ENCODE results near the gene PUS1.
"Not testable (repeated sequence)": the region's sequence is repeated elsewhere in the genome, so short reads cannot be mapped to it uniquely, and the experiment has no call there.

The PUS1 gene

DNA sequence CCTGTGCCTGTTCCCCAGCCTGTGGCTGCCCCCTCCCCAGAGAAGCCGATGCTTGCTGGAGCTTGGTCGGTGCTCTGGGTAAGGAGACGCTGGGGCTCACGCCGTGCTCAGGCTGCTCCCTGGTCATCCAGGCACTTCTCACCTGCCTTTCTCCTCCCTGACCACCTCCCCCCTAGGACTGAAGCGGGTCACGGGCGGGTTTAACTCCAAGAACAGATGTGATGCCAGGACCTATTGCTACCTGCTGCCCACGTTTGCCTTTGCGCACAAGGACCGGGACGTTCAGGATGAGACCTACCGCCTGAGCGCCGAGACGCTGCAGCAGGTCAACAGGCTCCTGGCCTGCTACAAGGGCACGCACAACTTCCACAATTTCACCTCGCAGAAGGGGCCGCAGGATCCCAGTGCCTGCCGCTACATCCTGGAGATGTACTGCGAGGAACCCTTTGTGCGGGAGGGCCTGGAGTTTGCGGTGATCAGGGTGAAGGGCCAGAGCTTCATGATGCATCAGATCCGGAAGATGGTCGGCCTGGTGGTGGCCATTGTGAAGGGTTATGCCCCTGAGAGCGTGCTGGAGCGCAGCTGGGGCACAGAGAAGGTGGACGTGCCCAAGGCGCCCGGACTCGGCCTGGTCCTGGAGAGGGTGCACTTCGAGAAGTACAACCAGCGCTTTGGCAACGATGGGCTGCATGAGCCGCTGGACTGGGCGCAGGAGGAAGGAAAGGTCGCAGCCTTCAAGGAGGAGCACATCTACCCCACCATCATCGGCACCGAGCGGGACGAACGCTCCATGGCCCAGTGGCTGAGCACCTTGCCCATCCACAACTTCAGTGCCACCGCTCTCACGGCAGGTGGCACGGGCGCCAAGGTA, 12.3 kb downstream of the PUS1 start:
- no peak for DNase-seq

DNA sequence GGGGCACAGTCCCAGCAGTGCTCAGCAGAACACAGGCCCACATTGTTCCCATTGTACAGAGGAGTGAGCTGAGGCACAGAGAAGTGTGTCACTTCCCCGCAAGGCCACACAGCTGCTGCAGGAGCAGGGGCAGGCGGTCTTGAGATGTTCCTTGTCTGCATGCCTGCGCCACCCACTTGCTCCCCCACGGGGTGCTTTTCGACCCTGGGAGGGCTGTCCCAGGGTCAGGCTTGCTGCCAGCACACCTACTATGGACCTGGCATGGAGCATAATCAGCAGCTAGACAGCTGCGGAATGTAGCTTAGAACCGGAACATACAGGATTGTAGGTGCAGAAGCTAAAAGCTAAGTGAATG, 12.9 kb downstream of the PUS1 start:
- no peak for DNase-seq

DNA sequence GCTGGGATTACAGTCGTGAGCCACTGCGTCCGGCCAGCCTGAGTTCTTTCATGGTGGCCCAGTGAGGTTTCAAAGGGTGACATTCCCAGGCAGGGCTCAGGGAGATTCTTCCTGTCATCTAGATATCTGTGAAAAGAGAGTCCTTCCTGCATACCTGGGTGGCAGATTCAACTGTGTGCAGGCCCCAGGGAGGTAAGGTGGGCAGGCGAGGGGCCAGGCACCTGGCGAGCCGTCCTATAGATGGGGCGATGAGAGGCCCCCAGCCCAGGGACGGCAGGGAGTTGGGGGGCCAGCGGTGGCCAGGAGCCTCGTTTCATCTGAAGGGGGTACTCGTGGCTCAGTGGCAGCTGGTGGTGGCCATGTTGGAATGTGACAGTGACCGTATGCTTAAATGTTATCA, 13.6 kb downstream of the PUS1 start:
- DNase-seq, result no peak

DNA sequence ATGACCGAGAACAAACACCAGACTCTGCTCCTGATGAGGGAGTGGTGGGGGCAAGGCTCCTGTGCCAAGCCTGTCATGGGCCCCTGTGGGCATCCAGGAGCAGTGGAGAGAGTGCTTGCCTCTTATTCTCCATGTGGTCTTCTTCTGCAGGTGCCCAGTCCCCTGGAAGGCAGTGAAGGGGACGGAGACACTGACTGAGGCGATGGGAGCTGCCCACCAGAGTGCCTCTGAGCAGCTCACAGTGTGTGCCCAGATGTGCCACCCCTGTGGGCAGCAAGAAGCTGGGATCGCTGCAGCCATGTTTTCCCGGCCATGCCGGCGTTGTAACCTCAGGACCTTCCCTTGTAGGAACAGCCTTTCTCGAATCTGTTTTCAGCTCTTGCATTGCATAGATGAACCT, 14.3 kb downstream of the PUS1 start:
- DNase-seq, result no peak

DNA sequence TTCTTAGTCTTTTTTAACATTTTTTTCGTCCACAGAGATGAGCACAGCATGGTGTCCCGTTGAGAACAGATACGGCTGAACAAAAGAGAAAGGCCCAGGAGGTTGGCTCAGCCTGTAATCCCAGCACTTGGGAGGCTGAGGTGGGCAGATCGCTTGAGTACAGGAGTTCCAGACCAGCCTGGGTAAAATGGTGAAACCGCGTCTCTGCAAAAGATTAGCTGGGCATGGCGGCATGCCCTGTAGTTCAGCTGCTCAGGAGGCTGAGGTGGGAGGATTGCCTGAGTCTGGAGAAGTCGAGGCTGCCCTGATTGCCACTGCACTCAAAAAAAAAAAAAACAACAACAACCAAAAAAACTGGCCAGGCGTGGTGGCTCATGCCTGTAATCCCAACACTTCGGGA, 14.8 kb downstream of the PUS1 start:
- no peak for DNase-seq

DNA sequence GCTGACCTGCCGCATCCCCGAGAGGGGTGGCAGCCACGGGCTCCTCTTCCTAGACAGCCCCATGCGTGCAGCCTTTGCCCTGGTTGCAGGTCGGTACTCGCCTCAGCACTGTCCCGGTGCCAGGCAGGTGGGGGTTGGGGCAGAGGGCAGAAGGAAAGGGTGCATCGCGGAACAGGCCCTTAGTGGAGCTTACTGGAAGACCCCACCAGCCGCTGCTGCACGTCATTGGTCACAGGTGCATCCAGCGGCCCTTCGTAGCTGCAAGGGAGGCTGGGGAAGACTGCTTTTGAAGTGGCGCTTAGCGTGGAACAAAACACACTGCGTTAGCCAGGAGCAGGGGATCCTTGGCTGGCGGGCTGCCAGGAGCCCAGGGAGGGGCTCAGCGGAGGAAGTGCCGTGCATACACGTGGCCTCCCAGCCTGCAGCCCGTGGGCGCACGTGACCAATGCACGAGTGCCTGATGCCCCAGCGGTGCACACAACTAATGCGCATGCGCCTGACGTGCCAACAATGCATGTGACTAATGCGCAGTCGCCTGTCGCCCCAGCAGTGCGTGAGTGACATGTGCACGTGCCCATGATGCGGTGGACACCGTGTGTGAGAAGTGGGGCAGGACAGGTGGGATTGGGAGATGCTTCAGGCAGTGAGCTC, 15.7 kb downstream of the PUS1 start:
- no peak for DNase-seq

DNA sequence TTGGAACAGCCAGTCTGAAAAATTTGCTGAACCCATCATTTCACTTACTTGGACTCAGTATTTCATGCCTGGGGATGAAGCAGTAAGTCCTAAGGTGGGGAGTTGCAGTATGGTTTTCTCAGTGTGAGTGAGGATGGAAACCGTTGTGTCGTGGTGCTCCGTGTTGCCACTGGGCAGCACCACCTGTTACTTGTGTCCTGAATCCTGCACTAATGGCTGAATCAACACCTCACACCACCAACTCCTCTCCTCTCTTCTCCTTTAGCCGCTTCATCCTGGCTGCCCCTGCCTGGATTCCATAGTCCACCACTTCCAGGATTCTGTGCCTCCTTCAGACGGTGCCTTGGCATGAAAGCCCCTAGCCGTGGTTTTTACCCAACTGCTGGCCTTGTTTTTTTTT, 17.7 kb downstream of the PUS1 start:
- DNase-seq, result no peak

DNA sequence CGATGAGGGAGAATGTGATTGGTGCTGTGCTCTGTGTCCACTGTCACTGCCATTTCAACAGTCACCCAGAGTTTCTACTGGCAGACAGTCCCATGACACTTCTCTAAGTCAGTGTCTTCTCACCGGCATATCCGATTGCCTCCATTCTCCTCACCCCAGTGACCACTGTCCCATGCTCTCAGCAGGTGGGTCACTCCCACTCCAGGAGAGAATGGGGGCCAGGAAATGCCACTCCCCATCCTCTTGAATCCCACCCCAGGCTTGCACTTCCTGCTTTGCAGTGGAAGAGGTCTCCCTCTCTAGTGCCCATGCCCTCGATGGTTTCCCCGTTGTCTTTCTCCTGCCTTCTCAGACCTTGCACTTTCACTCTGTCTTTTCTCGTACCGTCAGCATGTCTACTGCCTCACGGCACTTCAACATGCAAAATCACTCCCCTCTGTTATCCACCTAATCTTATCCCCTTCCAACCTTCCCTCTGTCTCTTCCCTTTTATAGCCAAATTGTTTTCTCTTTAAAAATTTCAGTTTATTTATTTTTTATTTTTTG, 18.5 kb downstream of the PUS1 start:
- DNase-seq, result no peak

DNA sequence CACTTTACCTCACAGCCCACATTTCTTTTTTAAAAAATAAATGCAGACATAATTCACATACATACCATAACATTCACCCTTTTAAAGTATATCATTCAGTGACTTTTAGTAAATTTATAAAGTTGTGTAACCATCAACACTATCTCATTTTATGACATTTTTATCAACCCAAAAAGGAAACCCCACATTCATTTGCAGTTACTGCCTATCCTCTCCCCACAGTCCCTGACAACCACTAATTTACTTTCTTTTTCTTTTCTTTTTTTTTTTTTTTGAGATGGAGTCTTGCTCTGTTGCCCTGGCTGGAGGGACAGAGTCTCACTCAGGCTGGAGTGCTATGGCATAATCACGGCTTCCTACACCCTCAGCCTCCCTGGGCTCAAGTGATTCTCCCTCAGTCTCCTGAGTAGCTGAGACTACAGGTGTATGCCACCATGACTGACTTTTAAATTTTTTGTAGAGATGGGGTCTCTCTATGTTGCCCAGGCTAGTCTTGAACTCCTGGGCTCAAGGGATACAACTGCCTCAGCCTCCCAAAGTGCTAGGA, 19.2 kb downstream of the PUS1 start:
- no peak for DNase-seq

DNA sequence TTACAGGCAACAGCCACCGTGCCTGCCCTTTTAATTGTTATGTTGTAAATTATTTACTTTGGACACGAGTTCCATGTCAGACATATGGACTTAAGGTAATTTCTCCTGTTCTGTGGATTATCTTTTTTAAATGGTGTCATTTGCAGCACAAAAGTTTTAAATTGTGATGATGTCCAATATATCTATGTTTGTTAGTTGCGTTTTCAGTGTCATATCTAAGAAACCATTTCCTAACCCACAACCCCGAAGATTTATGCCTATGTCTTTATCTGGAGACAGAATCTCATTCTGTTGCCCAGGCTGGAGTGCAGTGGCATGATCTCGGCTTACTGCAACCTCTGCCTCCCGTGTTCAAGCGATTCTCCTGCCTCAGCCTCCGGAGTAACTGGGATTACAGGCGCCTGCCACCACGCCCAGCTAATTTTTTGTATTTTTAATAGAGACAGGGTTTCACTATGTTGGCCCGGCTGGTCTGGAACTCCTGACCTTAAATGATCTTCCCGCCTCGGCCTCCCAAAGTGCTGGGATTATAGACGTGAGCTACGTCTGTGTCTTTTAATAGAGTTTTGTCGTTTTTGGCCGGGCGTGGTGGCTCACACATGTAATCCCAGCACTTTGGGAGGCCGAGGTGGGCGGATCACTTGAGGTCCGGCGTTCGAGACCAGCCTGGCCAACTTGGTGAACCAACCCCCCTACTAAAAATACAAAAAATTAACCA, 19.8 kb downstream of the PUS1 start:
- DNase-seq, result not testable (repeated sequence)

DNA sequence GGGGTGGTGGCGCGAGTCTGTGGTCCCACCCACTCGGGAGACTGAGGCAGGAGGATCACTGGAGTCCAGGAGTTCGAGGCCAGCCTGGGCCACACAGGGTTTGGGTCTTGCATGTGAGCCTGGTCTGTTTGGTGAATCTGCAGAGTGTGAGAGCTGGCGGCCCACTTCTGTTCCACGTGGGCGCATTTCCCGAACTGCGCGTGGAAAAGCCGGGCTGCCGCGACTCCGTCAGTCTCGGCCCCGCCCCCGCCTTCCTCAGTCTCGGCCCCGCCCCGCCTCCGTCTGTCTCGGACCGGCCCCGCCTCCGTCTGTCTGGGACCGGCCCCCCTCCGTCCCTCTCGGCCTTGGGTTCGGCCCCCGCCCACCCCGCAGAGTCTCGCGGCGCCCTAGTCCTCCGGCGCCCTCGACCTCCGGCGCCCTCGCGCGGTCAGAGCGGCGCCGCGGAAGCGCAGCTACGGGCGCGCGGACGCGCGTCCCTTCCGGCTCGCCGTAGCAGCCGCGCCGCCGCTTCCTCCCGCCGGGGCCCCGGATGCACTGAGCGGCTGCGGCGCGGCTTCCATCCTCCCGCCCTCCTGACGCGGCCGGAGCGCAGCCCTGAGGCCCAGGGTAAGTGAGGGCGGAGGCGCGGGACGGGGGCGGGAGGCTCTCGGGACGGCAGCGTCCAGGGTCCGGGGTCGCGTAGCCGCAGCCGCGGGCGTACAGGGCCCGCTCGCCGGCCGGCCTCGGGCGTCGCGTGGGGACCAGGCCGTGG, 20.5 kb downstream of the PUS1 start, which contains the start of gene EP400:
Gene EP400, plus strand, starts transcription at position 512 of the 751 bp plus-strand sequence. CDS start 10,678 bp downstream, outside the sequence.
- peak; percentile 93 for DNase-seq

DNA sequence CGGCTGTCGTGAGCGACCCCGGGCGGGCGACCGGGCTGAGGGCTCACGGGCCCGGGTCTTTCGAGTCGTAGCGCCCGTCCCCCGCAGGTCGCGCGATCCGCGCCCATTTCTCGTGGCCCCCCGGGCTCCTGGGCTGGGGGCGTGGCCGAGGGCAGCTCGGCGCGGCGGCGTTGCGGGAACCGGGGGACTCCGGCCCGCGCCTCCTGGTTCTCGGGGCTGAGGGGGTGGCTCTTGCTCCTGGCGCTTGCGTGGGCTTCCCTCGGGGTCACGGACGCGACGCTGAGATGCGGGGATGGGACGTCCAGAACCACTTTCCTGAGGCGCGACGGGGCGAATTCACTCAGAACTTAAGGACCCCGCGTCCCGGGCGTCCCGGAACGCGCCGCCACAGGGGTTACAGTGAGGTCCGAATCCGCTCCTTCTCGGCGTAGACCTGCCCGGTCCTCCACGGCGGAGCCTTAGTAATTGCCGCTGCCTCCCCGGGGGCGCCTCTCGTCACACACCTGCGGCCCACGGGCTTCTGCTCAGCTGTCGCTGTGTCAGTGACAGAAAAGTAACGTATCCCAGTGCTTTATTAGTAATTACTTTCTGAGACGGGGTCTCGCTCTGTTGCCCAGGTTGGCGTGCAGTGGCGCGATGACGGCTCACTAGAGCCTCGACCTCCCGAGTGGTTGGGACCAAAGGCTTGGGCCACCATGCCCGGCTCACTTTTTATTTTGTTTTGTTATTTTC, 21.3 kb downstream of the PUS1 start:
- peak; percentile 52 for DNase-seq

DNA sequence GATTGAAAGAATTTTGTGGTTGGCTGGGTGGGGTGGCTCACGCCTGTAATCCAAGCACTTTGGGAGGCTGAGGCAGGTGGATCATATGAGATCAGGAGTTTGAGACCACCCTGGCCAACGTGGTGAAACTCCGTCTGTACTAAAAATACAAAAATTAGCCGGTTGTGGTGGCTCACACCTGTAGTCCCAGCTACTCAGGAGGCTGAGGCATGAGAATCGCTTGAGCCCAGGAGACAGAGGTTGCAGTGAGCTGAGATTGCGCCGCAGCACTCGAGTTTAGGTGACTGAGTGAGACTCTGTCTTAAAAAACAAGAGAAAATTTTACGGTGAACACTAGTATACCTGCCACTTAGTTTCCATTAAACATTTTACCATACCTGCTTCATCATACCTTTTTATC, 24.7 kb downstream of the PUS1 start:
- not testable (repeated sequence) for DNase-seq

DNA sequence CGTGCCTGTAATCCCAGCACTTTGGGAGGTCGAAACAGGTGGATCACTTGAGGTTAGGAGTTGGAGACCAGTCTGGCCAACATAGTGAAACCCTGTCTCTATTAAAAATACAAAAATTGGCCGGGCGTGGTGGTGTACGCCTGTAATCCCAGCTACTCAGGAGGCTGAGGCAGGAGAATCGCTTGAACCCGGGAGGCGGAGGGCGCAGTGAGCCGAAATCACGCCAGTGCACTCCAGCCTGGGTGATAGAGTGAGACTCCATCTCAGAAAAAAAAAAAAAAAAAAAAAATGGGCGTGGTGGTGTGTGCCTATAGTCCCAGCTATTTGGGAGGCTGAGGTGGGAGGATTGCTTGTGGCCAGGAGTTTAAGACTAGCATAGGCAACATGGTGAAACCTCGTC, 25.4 kb downstream of the PUS1 start:
- not testable (repeated sequence) for DNase-seq

DNA sequence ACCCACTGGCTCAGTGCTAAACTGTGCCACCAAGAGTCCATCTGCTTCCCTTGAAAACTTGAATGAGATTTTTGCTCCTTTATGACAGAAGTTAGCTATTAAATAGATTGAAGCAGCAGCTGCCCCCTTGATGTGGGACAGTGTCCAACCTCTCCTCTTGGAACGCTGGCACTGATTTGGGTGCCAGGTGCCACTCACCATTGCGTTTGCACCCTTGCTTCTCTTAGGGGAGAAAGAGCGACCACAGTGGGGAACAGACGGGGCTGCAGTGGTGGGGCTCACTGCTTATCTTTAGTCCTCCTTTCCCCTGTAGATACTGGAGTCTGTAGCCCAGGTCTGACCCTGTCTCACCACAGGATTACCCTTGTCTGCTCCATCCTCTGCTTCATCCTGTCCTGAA, 30.0 kb downstream of the PUS1 start:
- DNase-seq, result no peak

DNA sequence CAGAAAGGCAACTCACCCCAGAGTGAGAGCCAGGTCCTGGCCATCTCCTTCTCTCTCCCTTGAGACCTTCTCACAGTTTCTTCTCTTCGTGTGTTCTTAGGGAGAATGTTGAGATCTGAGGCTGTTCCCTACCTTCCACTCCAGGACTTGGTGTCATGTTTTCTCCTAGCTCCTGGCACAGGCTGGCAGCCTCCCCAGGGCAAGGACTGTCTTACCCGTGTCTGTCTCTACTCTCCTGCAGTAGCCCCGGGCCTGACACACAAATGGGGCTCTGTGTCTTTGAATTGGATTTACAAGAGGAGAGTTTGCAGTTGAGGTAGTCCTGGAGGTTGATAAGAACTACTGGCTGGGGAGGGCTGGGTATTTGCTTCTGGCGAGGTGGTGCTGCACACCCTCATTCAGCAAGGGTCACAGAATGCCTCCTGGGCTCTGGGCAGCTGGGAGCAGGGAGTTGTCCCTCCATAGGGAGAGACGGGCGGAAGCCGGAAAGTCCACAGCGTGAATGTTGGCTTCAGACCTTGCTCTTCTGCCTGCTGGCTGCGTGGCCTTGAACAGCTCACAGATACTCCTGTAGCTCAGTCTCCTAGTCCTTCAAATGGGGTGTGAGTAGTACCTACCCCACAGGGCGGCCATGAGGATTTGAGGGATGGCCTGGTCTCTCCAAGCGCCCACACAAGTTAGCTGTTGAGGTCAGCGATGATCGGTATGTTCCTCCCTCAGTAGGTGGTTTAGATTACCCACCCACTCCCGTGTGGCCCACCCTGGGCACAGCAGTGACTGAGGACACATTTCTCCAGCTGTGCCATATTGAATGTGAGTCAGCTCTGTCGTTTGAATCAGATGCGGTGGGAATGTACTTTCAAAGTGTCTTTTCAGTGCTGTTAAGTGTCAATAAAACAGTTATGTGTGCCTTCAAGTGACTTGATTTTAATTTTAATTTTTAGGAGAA, 30.8 kb downstream of the PUS1 start:
- DNase-seq, result no peak

DNA sequence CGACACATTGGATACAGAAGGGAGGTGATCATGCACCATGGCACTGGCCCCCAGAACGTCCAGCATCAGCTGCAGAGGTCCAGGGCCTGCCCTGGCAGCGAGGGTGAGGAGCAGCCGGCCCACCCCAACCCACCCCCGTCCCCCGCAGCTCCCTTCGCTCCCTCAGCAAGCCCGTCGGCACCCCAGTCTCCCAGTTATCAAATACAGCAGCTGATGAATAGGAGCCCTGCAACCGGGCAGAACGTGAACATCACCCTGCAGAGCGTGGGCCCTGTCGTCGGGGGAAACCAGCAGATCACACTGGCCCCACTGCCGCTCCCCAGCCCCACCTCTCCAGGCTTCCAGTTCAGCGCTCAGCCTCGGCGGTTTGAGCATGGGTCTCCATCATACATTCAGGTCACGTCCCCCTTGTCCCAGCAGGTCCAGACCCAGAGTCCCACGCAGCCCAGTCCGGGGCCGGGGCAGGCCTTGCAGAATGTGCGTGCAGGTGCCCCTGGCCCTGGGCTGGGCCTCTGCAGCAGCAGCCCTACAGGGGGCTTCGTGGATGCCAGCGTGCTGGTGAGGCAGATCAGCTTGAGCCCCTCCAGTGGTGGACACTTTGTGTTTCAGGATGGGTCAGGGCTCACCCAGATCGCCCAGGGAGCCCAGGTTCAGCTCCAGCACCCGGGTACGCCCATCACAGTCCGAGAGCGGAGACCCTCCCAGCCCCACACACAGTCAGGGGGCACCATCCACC, 31.7 kb downstream of the PUS1 start:
- DNase-seq, result not testable (repeated sequence)

DNA sequence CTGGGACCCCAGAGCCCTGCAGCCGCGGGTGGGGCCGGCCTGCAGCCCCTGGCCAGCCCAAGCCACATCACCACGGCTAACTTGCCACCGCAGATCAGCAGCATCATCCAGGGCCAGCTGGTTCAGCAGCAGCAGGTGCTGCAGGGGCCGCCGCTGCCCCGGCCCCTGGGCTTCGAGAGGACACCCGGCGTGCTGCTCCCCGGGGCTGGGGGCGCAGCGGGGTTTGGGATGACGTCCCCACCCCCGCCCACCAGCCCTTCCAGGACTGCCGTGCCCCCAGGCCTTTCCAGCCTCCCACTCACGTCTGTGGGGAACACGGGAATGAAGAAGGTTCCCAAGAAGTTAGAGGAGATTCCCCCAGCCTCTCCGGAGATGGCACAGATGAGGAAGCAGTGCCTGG, 32.3 kb downstream of the PUS1 start:
- not testable (repeated sequence) for DNase-seq

DNA sequence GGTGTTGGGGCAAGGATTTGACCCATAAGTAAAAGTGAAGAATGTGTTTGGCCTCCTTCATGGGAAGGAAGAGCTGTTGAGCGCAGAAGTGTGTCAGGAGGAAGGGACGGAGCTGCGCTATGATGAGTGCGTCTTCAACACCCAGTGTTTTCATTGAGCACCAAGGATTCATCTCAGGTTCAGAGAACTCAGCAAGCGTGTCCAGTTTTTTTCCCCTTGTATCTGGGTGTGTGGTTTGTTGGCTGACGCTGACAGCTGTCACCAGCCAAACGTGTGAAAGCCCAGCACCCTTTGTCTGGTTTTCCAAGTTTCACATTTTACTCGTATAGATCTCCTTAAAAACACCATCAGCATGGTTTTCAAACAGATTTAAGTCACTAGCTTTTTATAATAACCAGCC, 33.0 kb downstream of the PUS1 start:
- DNase-seq, result no peak

DNA sequence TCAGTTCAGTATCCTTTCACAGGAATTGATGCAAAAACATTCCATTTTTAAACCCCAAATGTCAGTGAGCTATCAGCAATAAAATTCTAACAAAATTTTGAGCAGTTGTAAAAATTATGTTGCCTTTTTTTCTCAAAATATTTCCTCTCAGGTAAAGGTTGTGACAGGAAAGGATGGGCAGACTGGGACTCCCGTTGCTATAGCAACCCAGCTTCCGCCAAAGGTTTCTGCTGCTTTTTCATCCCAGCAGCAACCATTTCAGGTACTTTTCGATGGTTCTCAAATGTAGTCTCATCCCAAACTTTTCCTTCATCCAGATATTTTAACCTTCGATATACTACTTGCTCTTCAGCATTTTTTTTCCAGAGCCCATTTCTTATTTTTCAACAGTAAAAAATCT, 34.3 kb downstream of the PUS1 start:
- no peak for DNase-seq
